Measurements from ENCODE around the gene COL1A1.

COL1A1 gene

GRCh38 chr17:50141026-50141744 is 60.2 kb downstream of the COL1A1 start (continued):
- TF ChIP-seq TSHZ2 (CRISPR knock-in tag; IDR thresholded peaks at IDR 0.05) (no peak), ZFP3 (CRISPR knock-in tag; IDR thresholded peaks at IDR 0.05) (no peak)

GRCh38 chr17:50139950-50140885 is 61.2 kb downstream of the COL1A1 start:
- peak; percentile 90 for ATAC-seq
- TF ChIP-seq ARNTL (CRISPR knock-in tag; IDR thresholded peaks at IDR 0.05; ENCODE audit: borderline replicate concordance, low read depth) (no peak), ZNF8 (CRISPR knock-in tag; IDR thresholded peaks at IDR 0.05) (no peak), POU6F1 (CRISPR knock-in tag; IDR thresholded peaks at IDR 0.05; ENCODE audit: borderline replicate concordance, low read depth) (no peak), PATZ1 (CRISPR knock-in tag; IDR thresholded peaks at IDR 0.05; ENCODE audit: borderline replicate concordance) (no peak)

DNA sequence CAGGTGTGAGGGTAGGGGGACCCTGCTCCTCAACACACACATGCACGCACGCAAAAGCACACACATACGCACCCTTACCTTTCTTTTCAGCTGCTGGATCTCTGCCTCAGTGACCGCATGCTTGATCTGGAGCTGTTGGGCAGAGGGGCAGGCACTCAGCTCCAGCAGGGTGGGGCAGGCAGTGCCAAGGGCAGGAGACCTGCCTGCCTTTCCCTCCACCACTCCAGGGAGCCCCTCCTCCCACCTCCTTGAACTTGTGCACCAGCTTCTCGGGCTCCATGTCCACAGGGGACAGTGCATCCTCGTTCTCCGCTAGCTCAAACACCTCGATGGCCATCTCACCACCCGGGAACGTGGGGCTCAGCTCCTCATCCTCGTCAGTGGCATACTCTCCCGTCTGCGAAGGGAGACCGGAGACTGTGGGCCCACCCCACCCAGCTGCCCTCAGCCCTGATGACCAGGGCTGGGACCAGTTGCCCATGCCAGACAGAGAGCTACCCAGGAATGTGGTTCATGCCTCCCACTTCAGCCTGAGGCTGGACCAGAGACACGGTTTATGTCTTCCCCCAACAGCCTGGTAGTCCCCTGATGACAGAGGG is 62.1 kb downstream of the COL1A1 start:
- no peak for ATAC-seq
- no peak for TF ChIP-seq ZNF70 (CRISPR knock-in tag; IDR thresholded peaks at IDR 0.05)
- TF ChIP-seq TSHZ2 (CRISPR knock-in tag; IDR thresholded peaks at IDR 0.05) = no peak
- TF ChIP-seq SNAI2 (CRISPR knock-in tag; IDR thresholded peaks at IDR 0.05) = no peak
- no peak for TF ChIP-seq POU6F1 (CRISPR knock-in tag; IDR thresholded peaks at IDR 0.05; ENCODE audit: borderline replicate concordance, low read depth)
- TF ChIP-seq GLIS3 (CRISPR knock-in tag; IDR thresholded peaks at IDR 0.05) = no peak
- no peak for TF ChIP-seq OSR1 (CRISPR knock-in tag; IDR thresholded peaks at IDR 0.05)
- TF ChIP-seq, protein P1, sequence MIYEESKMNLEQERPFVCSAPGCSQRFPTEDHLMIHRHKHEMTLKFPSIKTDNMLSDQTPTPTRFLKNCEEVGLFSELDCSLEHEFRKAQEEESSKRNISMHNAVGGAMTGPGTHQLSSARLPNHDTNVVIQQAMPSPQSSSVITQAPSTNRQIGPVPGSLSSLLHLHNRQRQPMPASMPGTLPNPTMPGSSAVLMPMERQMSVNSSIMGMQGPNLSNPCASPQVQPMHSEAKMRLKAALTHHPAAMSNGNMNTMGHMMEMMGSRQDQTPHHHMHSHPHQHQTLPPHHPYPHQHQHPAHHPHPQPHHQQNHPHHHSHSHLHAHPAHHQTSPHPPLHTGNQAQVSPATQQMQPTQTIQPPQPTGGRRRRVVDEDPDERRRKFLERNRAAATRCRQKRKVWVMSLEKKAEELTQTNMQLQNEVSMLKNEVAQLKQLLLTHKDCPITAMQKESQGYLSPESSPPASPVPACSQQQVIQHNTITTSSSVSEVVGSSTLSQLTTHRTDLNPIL (CRISPR knock-in tag; IDR thresholded peaks at IDR 0.05; ENCODE audit: low read depth) = no peak
- no peak for TF ChIP-seq ZFP30 (CRISPR knock-in tag; IDR thresholded peaks at IDR 0.05)
- no peak for TF ChIP-seq ARNTL (CRISPR knock-in tag; IDR thresholded peaks at IDR 0.05; ENCODE audit: borderline replicate concordance, low read depth)
- TF ChIP-seq PATZ1 (CRISPR knock-in tag; IDR thresholded peaks at IDR 0.05; ENCODE audit: borderline replicate concordance) = no peak
- no peak for TF ChIP-seq TOX (CRISPR knock-in tag; IDR thresholded peaks at IDR 0.05; ENCODE audit: borderline replicate concordance)
- no peak for TF ChIP-seq ESRRG (CRISPR knock-in tag; IDR thresholded peaks at IDR 0.05)

Measured in SK-N-SH treated with all-trans-retinoic acid at 6 μM for 48 hours (cell line).